ENCODE data around the gene G3BP2.

DNA sequence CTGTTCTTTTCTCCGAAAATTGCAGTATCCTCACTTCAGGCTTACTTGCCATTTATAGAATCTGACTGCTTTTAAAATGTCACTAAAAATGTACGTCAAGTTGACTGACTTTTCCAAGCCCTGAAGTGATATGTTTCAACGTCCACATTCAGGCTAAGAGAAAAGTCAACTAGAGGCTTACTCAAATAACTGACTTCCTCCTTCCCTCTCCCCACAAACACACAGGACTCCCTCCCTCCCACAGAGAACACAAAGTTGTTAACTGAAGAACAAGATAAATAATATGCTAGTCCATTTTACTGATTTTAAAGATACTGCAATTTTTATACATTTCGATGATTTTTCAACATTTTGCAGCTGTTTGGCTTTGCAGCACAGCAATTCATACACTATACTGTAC is 29.1 kb downstream of the G3BP2 start:
- TF ChIP-seq, protein P1, sequence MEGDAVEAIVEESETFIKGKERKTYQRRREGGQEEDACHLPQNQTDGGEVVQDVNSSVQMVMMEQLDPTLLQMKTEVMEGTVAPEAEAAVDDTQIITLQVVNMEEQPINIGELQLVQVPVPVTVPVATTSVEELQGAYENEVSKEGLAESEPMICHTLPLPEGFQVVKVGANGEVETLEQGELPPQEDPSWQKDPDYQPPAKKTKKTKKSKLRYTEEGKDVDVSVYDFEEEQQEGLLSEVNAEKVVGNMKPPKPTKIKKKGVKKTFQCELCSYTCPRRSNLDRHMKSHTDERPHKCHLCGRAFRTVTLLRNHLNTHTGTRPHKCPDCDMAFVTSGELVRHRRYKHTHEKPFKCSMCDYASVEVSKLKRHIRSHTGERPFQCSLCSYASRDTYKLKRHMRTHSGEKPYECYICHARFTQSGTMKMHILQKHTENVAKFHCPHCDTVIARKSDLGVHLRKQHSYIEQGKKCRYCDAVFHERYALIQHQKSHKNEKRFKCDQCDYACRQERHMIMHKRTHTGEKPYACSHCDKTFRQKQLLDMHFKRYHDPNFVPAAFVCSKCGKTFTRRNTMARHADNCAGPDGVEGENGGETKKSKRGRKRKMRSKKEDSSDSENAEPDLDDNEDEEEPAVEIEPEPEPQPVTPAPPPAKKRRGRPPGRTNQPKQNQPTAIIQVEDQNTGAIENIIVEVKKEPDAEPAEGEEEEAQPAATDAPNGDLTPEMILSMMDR (IDR thresholded peaks at IDR 0.05; ENCODE audit: borderline replicate concordance, extremely low read depth, low read length, poor library complexity, severe bottlenecking): no peak
- TF ChIP-seq EZH2 (IDR thresholded peaks at IDR 0.05; ENCODE audit: borderline replicate concordance, low read depth, low read length, severe bottlenecking): no peak

Data from DND-41 (cell line).